ENCODE measurements around the gene SLC38A6.

DNA sequence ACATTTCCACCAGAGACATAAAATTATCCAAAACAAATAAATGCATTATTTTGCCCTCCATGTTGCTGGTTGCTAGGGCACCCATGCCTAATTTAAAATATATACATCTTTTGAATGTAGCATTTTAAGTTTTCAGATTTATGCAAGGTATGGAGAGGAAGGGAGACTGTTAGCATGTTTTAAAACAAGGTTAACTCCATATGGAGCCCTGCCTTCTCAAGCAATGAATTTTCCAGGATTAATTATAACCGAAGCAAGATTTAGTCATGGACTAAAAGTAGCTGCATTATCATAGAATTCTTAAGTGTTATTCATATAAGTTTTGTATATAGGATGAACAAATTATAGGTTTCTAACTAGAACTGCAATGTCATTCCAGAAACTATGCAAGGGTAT, 37.4 kb upstream of the SLC38A6 start:
- TF ChIP-seq, protein P1, sequence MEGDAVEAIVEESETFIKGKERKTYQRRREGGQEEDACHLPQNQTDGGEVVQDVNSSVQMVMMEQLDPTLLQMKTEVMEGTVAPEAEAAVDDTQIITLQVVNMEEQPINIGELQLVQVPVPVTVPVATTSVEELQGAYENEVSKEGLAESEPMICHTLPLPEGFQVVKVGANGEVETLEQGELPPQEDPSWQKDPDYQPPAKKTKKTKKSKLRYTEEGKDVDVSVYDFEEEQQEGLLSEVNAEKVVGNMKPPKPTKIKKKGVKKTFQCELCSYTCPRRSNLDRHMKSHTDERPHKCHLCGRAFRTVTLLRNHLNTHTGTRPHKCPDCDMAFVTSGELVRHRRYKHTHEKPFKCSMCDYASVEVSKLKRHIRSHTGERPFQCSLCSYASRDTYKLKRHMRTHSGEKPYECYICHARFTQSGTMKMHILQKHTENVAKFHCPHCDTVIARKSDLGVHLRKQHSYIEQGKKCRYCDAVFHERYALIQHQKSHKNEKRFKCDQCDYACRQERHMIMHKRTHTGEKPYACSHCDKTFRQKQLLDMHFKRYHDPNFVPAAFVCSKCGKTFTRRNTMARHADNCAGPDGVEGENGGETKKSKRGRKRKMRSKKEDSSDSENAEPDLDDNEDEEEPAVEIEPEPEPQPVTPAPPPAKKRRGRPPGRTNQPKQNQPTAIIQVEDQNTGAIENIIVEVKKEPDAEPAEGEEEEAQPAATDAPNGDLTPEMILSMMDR (IDR thresholded peaks at IDR 0.05; ENCODE audit: borderline replicate concordance, extremely low read depth, low read length, poor library complexity, severe bottlenecking) = no peak
- no peak for TF ChIP-seq EZH2 (IDR thresholded peaks at IDR 0.05; ENCODE audit: borderline replicate concordance, low read depth, low read length, severe bottlenecking)
